Erythroblast (primary cell): Measurements from ENCODE around the gene SLC30A3.

Experiments used
- GATA1 ChIP-seq: IDR thresholded peaks from 2 replicates; pipeline ENCODE4 v1.6.1; 2011; ENCODE audit warnings: low read depth, mild to moderate bottlenecking, control low read depth, low read length, moderate library complexity
- POLR2A ChIP-seq: IDR thresholded peaks from 2 replicates; pipeline ENCODE4 v1.6.1; 2011; ENCODE audit warnings: mild to moderate bottlenecking, low read length

- TF ChIP-seq POLR2A (no peak), GATA1 (no peak)
Observed at GRCh38 chr2:27233341-27233740, 29.5 kb downstream of the SLC30A3 start.
